ENCODE results near the gene HOXB7.

Gene HOXB7

DNA sequence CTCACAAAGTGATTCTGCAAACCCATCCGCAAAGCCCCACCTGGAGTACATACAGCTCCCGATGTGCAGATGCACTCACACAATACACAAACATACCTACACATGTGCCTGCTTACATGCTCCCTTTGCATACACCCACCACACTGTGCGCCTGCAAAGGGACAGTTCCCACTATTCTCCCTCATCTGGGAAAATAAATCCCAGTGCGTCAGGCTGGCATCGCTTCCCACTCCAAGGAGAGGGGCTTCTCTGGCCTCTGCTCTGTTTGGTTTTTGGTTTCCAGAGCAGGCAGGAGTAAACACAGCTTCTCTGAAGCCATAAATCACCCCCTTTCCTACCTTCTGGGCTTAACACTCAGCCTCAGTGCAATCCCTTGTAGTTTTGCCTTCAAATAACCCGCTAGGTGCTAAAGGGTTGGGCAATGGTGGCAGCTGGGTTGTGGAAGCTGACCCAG, 47.4 kb downstream of the HOXB7 start:
- H3K9me3 ChIP-seq (ENCODE audit: control extremely low read depth in 1 of 5, control insufficient read depth in 4 of 5, insufficient read depth in 2 of 5, low read depth in 1 of 5, low read length in 4 of 5), result no peaks in the 10 kb centered on the region
- CTCF ChIA-PET, result interaction anchor here (1.2 to 2.2 kb wide), 3 partner anchors 14 to 24 kb away, joined by 3 to 8 read pairs (median 7); no protein-coding TSS in a partner anchor
- peaks cover 0 to 43% (median 16%) of the 10 kb centered on the region in 4 experiments for H3K36me3 ChIP-seq (ENCODE audit: control insufficient read depth in 4 of 4, insufficient read depth in 4 of 4, low read length in 3 of 4)
- POLR2A ChIA-PET, result no interaction called here
- no peak overlapping the region for H3K27ac ChIP-seq (ENCODE audit: insufficient read depth in 1 of 2, low read depth in 1 of 2, low read length in 2 of 2, poor library complexity in 1 of 2, severe bottlenecking in 2 of 2)
- no peaks in the 10 kb centered on the region for H3K27me3 ChIP-seq (replicated peaks in 2 of 5; ENCODE audit: control insufficient read depth in 4 of 5, insufficient read depth in 5 of 5, low read length in 4 of 5)
- DNase-seq, result peak in 2 of 3 donors; percentile 61 to 68
- H3K4me3 ChIP-seq (ENCODE audit: control insufficient read depth in 1 of 7, extremely low read depth in 1 of 7, insufficient read depth in 4 of 7, low read depth in 2 of 7, low read length in 6 of 7), result no peak overlapping the region
- WGBS (ENCODE audit: insufficient coverage), result 92% methylated on average over 5 of the region's 6 CpGs
- H3K4me1 ChIP-seq (ENCODE audit: control extremely low read depth in 1 of 4, control insufficient read depth in 4 of 4, insufficient read depth in 4 of 4, low read length in 3 of 4), result peaks cover 5 to 80% (median 66%) of the 10 kb centered on the region in 4 experiments

DNA sequence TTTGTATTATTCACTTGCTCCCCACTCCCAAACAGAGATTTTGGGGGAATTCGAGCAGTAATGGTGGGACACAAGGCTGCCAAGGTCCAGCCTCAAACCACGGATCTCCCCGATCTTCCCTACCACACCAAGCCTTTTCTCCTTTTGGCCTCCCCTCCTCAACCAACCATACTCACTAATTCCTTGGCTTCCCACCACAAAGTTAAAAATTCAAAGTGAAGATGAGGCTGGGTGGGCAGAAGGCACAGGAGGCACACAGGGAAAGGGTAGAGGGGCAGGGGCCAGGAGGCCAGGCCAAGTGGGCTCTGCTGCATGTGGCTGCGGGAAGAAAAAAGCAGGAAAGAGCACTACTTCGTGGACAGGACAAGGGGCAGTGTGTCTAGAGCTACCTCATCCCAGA, 47.9 kb downstream of the HOXB7 start:
- 97% methylated on average over 4 of the region's 5 CpGs for WGBS (ENCODE audit: insufficient coverage)
- H3K27ac ChIP-seq (ENCODE audit: insufficient read depth in 1 of 2, low read depth in 1 of 2, low read length in 2 of 2, poor library complexity in 1 of 2, severe bottlenecking in 2 of 2), result no peak overlapping the region
- ChIA-PET CTCF (interaction anchor here (1.2 to 2.2 kb wide), 3 partner anchors 14 to 25 kb away, joined by 3 to 8 read pairs (median 7); no protein-coding TSS in a partner anchor), POLR2A (no interaction called here)
- peaks cover 5 to 78% (median 62%) of the 10 kb centered on the region in 4 experiments for H3K4me1 ChIP-seq (ENCODE audit: control extremely low read depth in 1 of 4, control insufficient read depth in 4 of 4, insufficient read depth in 4 of 4, low read length in 3 of 4)
- H3K27me3 ChIP-seq (replicated peaks in 2 of 5; ENCODE audit: control insufficient read depth in 4 of 5, insufficient read depth in 5 of 5, low read length in 4 of 5), result no peaks in the 10 kb centered on the region
- no peaks in the 10 kb centered on the region for H3K9me3 ChIP-seq (ENCODE audit: control extremely low read depth in 1 of 5, control insufficient read depth in 4 of 5, insufficient read depth in 2 of 5, low read depth in 1 of 5, low read length in 4 of 5)
- peaks cover 0 to 43% (median 20%) of the 10 kb centered on the region in 4 experiments for H3K36me3 ChIP-seq (ENCODE audit: control insufficient read depth in 4 of 4, insufficient read depth in 4 of 4, low read length in 3 of 4)
- H3K4me3 ChIP-seq (ENCODE audit: control insufficient read depth in 1 of 7, extremely low read depth in 1 of 7, insufficient read depth in 4 of 7, low read depth in 2 of 7, low read length in 6 of 7), result no peak overlapping the region
- no peak for DNase-seq

DNA sequence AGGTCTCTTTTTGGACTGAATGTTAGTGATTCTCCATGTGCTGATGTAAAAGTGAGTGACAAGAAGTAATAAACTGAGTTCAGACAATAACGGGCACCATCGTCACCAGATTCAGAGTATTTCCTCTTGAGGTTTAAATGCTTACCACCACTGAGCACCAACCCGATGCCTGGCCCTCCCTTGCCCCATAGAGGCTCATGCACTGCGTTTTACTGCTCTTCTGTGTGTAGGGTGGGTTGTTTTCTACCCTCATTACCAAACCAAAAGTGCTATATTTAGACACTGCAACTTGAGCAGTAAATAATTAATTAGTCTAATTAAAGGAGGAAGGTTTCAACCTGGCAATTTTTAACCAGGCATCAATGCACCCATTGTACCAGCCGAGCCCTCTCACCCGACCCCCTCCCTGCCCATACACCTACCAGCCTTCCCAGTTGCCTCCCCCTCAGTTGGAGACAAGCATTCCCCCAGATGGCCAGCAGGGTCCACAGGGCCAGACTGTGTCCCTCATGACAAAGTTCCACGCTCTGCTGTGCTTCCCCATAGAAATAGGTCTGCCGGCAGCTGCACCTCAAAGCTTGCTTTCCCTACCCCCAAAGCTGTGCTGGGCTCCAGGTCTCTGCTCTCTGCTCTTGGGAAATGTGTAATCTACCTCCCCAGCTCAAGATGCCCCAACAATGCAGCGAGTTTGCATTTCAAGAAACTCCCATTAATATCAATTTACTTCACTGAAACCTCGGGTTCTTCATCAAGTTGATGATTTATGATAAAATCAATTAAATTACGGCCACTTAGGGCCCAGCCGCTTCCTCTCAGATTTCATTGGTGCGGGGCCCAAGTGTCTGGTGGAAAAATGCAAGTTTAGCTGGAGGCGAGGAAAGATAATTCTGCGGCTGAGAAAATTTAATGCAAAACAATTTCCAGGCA, 48.7 kb downstream of the HOXB7 start:
- Histone ChIP-seq H3K9me3 (ENCODE audit: control extremely low read depth in 1 of 5, control insufficient read depth in 4 of 5, insufficient read depth in 2 of 5, low read depth in 1 of 5, low read length in 4 of 5) (no peaks in the 10 kb centered on the region), H3K36me3 (ENCODE audit: control insufficient read depth in 4 of 4, insufficient read depth in 4 of 4, low read length in 3 of 4) (peaks cover 0 to 39% (median 21%) of the 10 kb centered on the region in 4 experiments), H3K27me3 (replicated peaks in 2 of 5; ENCODE audit: control insufficient read depth in 4 of 5, insufficient read depth in 5 of 5, low read length in 4 of 5) (no peaks in the 10 kb centered on the region), H3K4me1 (ENCODE audit: control extremely low read depth in 1 of 4, control insufficient read depth in 4 of 4, insufficient read depth in 4 of 4, low read length in 3 of 4) (peaks cover 6 to 78% (median 58%) of the 10 kb centered on the region in 4 experiments), H3K27ac (ENCODE audit: insufficient read depth in 1 of 2, low read depth in 1 of 2, low read length in 2 of 2, poor library complexity in 1 of 2, severe bottlenecking in 2 of 2) (no peak overlapping the region), H3K4me3 (ENCODE audit: control insufficient read depth in 1 of 7, extremely low read depth in 1 of 7, insufficient read depth in 4 of 7, low read depth in 2 of 7, low read length in 6 of 7) (peak overlapping the region in 1 of 7 experiments; percentile 15)
- peak in 2 of 3 donors; percentile 60 to 65 for DNase-seq
- WGBS (ENCODE audit: insufficient coverage), result 52% methylated on average over 9 of the region's 15 CpGs
- CTCF ChIA-PET, result interaction anchor here (1.2 to 1.8 kb wide), 4 partner anchors 8 to 23 kb away, joined by 3 to 7 read pairs (median 4); no protein-coding TSS in a partner anchor
- POLR2A ChIA-PET, result no interaction called here

DNA sequence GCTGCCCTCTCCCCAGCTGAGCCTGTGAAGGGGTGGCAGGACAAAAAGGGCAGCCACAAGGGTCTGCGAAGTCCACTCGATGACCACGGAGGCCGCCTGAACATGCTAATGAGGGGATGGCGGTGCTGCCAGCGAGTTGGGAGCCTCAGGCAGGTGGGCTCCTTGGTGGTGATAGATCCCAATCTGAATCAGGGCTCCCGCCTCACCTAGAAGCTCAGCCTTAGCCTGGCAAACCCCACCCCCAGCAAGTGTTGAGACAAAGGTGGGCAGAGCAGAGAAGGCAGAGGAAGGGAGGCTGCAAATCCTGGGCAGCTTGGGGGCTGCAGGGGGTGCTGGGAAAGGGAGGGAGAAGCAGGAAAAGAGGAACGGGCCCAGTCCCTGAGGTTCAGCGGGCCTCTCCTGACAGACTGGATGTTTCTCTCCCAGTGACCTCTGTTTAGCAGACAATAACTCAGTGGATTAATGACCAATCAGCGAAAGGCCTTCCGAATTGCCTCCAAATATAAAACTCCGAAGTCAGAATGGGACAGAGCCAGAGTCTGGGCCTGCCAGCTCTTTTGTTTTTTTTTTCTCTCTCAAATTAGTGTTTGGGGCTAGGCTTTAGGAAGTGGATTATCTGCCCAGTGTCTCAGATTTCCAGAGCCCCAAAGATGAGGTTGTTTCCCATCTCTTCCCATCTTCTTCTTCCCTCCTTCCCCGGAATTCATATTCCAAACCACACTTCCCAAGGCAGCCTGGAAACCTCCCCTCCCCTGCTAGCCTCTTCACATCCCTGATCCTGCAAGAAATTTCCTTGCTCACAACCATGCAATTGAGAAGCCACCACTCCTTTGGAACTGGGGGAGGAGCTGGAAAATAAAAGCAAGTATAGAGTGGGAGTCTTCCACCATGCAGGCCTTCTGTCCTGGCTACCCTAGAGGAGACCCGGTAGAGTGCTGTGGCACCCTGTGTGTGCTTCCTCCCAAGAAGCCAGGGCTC, 50.7 kb downstream of the HOXB7 start:
- H3K9me3 ChIP-seq (ENCODE audit: control extremely low read depth in 1 of 5, control insufficient read depth in 4 of 5, insufficient read depth in 2 of 5, low read depth in 1 of 5, low read length in 4 of 5), result no peaks in the 10 kb centered on the region
- DNase-seq, result no peak
- ChIA-PET CTCF (interaction anchor here (0.7 to 1.6 kb wide), 7 partner anchors 10 to 226 kb away, joined by 3 to 5 read pairs (median 3); no protein-coding TSS in a partner anchor), POLR2A (no interaction called here)
- H3K4me1 ChIP-seq (ENCODE audit: control extremely low read depth in 1 of 4, control insufficient read depth in 4 of 4, insufficient read depth in 4 of 4, low read length in 3 of 4), result peaks cover 8 to 76% (median 62%) of the 10 kb centered on the region in 4 experiments
- H3K27me3 ChIP-seq (replicated peaks in 2 of 5; ENCODE audit: control insufficient read depth in 4 of 5, insufficient read depth in 5 of 5, low read length in 4 of 5), result no peaks in the 10 kb centered on the region
- H3K4me3 ChIP-seq (ENCODE audit: control insufficient read depth in 1 of 7, extremely low read depth in 1 of 7, insufficient read depth in 4 of 7, low read depth in 2 of 7, low read length in 6 of 7), result no peak overlapping the region
- H3K27ac ChIP-seq (ENCODE audit: insufficient read depth in 1 of 2, low read depth in 1 of 2, low read length in 2 of 2, poor library complexity in 1 of 2, severe bottlenecking in 2 of 2), result no peak overlapping the region
- WGBS (ENCODE audit: insufficient coverage), result 89% methylated on average over 10 of the region's 14 CpGs
- peaks cover 0 to 23% (median 15%) of the 10 kb centered on the region in 4 experiments for H3K36me3 ChIP-seq (ENCODE audit: control insufficient read depth in 4 of 4, insufficient read depth in 4 of 4, low read length in 3 of 4)

DNA sequence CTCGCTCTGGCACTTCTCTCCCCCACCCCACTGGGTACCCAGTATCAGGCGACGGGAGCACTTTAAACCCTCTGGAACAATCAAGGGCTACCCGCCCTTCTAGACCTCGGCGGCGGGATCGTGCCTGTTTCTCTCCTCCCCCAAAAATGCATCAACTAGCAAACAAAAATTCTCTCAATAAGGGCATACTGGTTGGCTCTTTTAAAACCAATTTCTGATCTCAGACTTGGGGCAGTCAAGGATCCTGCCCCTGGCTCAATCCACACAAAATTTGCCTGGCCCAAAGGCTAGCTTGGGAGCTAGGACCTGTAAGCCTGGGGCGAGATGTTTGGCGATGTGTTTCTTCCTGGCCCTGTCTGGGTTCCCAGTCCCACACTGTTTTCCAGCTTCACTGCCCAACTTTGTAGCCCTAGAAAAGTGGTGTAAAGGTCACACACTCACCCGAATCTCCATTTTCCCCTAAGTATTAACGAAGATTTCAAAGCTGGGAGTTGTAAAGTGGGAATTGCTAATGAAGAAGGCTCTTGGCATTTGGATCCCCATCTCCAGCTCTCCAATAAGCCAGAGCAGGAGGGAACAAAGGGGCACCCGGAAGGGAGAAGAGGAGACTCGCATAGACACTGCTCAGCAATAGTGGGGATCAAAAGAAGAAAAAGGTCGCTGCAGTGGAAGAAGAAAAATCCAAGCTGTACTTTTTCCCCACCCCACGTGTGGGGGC, 51.5 kb downstream of the HOXB7 start:
- Histone ChIP-seq H3K4me1 (ENCODE audit: control extremely low read depth in 1 of 4, control insufficient read depth in 4 of 4, insufficient read depth in 4 of 4, low read length in 3 of 4) (peaks cover 8 to 76% (median 63%) of the 10 kb centered on the region in 4 experiments), H3K4me3 (ENCODE audit: control insufficient read depth in 1 of 7, extremely low read depth in 1 of 7, insufficient read depth in 4 of 7, low read depth in 2 of 7, low read length in 6 of 7) (no peak overlapping the region), H3K27ac (ENCODE audit: insufficient read depth in 1 of 2, low read depth in 1 of 2, low read length in 2 of 2, poor library complexity in 1 of 2, severe bottlenecking in 2 of 2) (no peak overlapping the region), H3K9me3 (ENCODE audit: control extremely low read depth in 1 of 5, control insufficient read depth in 4 of 5, insufficient read depth in 2 of 5, low read depth in 1 of 5, low read length in 4 of 5) (no peaks in the 10 kb centered on the region), H3K27me3 (replicated peaks in 2 of 5; ENCODE audit: control insufficient read depth in 4 of 5, insufficient read depth in 5 of 5, low read length in 4 of 5) (no peaks in the 10 kb centered on the region), H3K36me3 (ENCODE audit: control insufficient read depth in 4 of 4, insufficient read depth in 4 of 4, low read length in 3 of 4) (peaks cover 0 to 28% (median 12%) of the 10 kb centered on the region in 4 experiments)
- ChIA-PET CTCF (interaction anchor here (0.7 to 1.5 kb wide), 5 partner anchors 10 to 225 kb away, joined by 3 to 5 read pairs (median 3); no protein-coding TSS in a partner anchor), POLR2A (no interaction called here)
- DNase-seq, result no peak
- WGBS (ENCODE audit: insufficient coverage), result 96% methylated on average over 11 of the region's 16 CpGs

DNA sequence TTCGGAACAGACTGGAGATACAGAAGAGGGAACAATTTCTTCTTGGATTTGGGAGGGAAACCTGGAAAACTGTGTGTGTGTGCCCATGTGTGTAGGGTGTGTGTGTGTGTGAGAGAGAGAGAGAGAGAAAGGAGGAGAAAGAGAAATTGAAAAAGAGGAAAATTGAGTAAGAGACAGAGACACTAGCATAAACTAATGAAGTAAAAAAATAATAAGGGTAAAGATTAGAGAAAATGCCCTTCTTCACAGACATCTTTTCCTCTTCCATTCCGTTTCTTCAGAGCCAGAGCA, 52.0 kb downstream of the HOXB7 start:
- H3K4me1 ChIP-seq (ENCODE audit: control extremely low read depth in 1 of 4, control insufficient read depth in 4 of 4, insufficient read depth in 4 of 4, low read length in 3 of 4), result peaks cover 8 to 73% (median 60%) of the 10 kb centered on the region in 4 experiments
- H3K9me3 ChIP-seq (ENCODE audit: control extremely low read depth in 1 of 5, control insufficient read depth in 4 of 5, insufficient read depth in 2 of 5, low read depth in 1 of 5, low read length in 4 of 5), result no peaks in the 10 kb centered on the region
- H3K27ac ChIP-seq (ENCODE audit: insufficient read depth in 1 of 2, low read depth in 1 of 2, low read length in 2 of 2, poor library complexity in 1 of 2, severe bottlenecking in 2 of 2), result no peak overlapping the region
- ChIA-PET POLR2A (no interaction called here), CTCF (interaction anchor here (1.5 kb wide), 1 partner anchor 11 kb away, joined by 5 read pairs; no protein-coding TSS in a partner anchor)
- H3K36me3 ChIP-seq (ENCODE audit: control insufficient read depth in 4 of 4, insufficient read depth in 4 of 4, low read length in 3 of 4), result peaks cover 4 to 29% (median 13%) of the 10 kb centered on the region in 4 experiments
- H3K4me3 ChIP-seq (ENCODE audit: control insufficient read depth in 1 of 7, extremely low read depth in 1 of 7, insufficient read depth in 4 of 7, low read depth in 2 of 7, low read length in 6 of 7), result no peak overlapping the region
- no peak for DNase-seq
- 92% methylated on average over 2 of the region's 2 CpGs for WGBS (ENCODE audit: insufficient coverage)
- no peaks in the 10 kb centered on the region for H3K27me3 ChIP-seq (replicated peaks in 2 of 5; ENCODE audit: control insufficient read depth in 4 of 5, insufficient read depth in 5 of 5, low read length in 4 of 5)
